Activated CD4-positive, alpha-beta memory T cell treated with anti-CD3 and anti-CD28 coated beads for 36 hours (primary cell): ENCODE results near the gene KIRREL3. TPM values are rescaled to one million over a fixed set of nuclear protein-coding genes. Genes with fewer than 3 reads are reported as not detected.

Experiments
- CTCF ChIA-PET: fragments of 350-600 bp; sonication (Branson Sonifier 250); formaldehyde crosslinking; loops from one replicate; lab custom pipeline; 2021; ENCODE audit warnings: antibody characterized with exemption, inconsistent platforms; lab: Charles Lee
- POLR2A ChIA-PET: fragments of 350-600 bp; sonication (Branson Sonifier 250); formaldehyde crosslinking; loops from one replicate; lab custom pipeline; 2021; ENCODE audit warnings: antibody characterized with exemption; lab: Charles Lee
- DNase-seq: peaks from one replicate; pipeline ENCODE4 v3.0.0-alpha.2; 2020
- H3K27ac Mint-ChIP-seq: one replicate; pipeline ENCODE4 v1.8.0; 2021; ENCODE audit warnings: mixed read lengths
- H3K27me3 Mint-ChIP-seq: one replicate; pipeline ENCODE4 v1.8.0; 2021; ENCODE audit warnings: mixed read lengths
- H3K36me3 Mint-ChIP-seq: one replicate; pipeline ENCODE4 v1.8.0; 2021; ENCODE audit warnings: mixed read lengths
- H3K4me1 Mint-ChIP-seq: one replicate; pipeline ENCODE4 v1.8.0; 2021; ENCODE audit warnings: low read depth, mixed read lengths
- H3K4me3 Mint-ChIP-seq: one replicate; pipeline ENCODE4 v1.8.0; 2021; ENCODE audit warnings: mild to moderate bottlenecking, mixed read lengths
- H3K9me3 Mint-ChIP-seq: one replicate; pipeline ENCODE4 v1.8.0; 2021; ENCODE audit warnings: mixed read lengths
- intact Hi-C: fragments of 100-400 bp; cut with micrococcal nuclease; formaldehyde crosslinking; loops from one replicate; pipeline ENCODE4 v1.15.1; 2023
- total RNA-seq, 2 experiments: library from RNA; stranded (reverse); gene quantifications; one replicate each; pipeline ENCODE4 v1.2.3, GENCODE V29; 2021

The KIRREL3 gene
- total RNA-seq, 2 experiments from 2014 or later, result not detected

DNA sequence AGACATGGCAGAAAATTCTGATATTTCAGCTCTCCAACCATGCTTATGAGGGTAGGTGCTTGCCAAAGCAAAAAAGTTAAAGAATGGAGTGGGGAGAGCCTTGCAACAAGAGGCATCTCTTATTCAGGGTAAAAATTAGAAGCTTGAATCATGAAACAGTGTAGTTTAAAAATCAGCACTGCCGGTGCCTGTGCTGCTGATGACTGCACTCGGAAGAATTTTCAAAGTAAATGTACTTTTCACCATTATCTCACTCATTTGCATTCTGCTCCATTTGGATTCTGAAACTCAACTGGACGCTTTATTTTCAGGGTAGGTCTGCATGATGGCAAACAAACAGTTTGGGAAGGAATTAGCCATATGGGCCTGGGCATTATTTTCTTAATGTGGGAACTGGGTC lies 126.3 kb downstream of the KIRREL3 start:
- Mint-ChIP-seq H3K27ac (no peak overlapping the region), H3K27me3 (peaks cover 2% of the 10 kb centered on the region), H3K36me3 (no peaks in the 10 kb centered on the region), H3K4me3 (no peak overlapping the region), H3K9me3 (no peaks in the 10 kb centered on the region), H3K4me1 (no peaks in the 10 kb centered on the region)
- POLR2A ChIA-PET, result no interaction called here
- no peak for DNase-seq
- CTCF ChIA-PET, result interaction anchor here (0.9 kb wide), 1 partner anchor 71 kb away, joined by 3 read pairs; no protein-coding TSS in a partner anchor
- intact Hi-C loops, result no loop called here

DNA sequence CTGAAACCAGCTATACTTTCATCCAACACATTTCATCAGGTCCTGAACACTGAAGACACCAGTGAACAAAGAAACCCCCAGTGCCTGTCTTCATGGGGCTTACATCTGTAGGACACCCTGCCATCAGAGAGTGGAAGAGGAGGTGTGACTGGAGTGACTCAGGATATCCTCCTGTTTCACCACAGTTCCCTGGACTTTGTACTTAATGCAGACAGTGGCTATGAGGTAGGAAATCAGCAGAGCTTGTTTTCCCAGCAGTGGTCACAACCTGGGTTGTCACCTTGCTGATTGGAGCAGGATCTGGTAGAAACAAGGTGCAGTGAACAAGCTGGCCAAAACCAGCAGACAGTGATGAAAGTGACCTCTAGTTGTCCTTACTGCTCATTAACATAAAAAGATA lies 128.8 kb downstream of the KIRREL3 start:
- Mint-ChIP-seq H3K4me1 (no peaks in the 10 kb centered on the region), H3K27ac (no peak overlapping the region), H3K4me3 (no peak overlapping the region), H3K36me3 (no peaks in the 10 kb centered on the region), H3K9me3 (no peaks in the 10 kb centered on the region), H3K27me3 (peaks cover 2% of the 10 kb centered on the region)
- ChIA-PET POLR2A (no interaction called here), CTCF (no interaction called here)
- DNase-seq, result no peak
- intact Hi-C loops, result no loop called here

DNA sequence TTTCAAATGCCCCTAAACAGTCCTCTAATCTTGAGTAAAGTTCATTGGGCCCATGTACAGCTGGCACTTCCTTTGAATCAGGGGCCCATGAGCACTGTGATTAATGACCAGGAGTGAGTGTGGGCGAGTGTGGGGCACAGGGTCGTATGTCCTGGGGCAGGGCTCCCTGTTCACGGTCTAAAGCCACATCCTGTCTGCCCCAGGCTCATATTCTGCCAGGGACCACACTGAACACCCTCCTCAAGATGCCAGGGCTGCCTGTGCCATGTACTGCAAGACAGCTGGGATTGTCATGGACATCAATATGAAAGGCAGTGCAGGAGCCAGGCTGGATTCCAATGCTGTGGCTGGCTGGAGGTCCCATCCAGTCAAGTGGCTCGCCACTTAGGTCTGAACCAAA lies 130.5 kb downstream of the KIRREL3 start:
- Mint-ChIP-seq H3K27me3 (peaks cover 2% of the 10 kb centered on the region), H3K27ac (no peak overlapping the region), H3K4me1 (no peaks in the 10 kb centered on the region), H3K9me3 (no peaks in the 10 kb centered on the region), H3K36me3 (no peaks in the 10 kb centered on the region), H3K4me3 (no peak overlapping the region)
- intact Hi-C loops, result no loop called here
- DNase-seq, result no peak
- ChIA-PET POLR2A (no interaction called here), CTCF (no interaction called here)

DNA sequence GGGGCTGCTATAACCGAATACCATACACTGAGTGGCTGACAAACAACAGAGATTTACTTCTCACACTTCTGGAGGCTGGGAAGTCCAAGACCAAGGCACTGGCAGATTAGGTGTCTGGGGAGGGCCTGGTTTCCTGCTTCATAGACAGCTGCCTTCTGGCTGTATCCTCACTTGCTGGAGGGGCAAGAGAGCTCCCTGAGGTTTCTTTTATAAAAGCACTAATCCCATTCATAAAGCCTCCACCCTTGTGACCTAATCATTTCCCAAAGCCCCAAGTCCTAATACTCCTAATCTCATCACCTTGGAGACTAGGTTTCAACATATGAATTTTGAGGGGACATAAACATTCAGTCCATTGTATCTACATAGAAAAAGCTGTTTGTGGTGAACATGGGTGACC lies 131.8 kb downstream of the KIRREL3 start:
- intact Hi-C loops, result no loop called here
- no peak overlapping the region for H3K27ac Mint-ChIP-seq
- no peaks in the 10 kb centered on the region for H3K4me1 Mint-ChIP-seq
- ChIA-PET CTCF (no interaction called here), POLR2A (no interaction called here)
- peaks cover 2% of the 10 kb centered on the region for H3K27me3 Mint-ChIP-seq
- no peak for DNase-seq
- no peak overlapping the region for H3K4me3 Mint-ChIP-seq
- H3K9me3 Mint-ChIP-seq, result no peaks in the 10 kb centered on the region
- H3K36me3 Mint-ChIP-seq, result no peaks in the 10 kb centered on the region

DNA sequence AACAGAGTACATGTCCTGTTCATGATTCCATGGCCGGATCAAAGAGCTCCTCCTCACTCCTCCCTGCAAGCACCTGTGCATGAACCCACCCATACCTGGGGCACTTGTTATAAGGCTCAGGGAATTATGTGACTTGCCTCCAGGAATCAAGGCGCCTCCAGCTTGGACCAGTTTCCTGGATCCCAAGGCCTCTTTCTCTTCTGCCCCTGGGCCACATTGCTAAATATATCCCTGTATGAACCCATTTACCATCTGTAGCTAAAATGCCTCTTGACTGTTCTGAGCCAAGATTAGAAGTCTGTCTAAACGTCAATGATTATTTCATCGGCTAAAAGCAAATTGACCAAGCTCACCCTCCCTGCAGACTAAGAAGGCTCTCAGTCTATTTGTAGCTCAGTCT lies 135.6 kb downstream of the KIRREL3 start:
- no peak for DNase-seq
- intact Hi-C loops, result no loop called here
- Mint-ChIP-seq H3K4me1 (no peaks in the 10 kb centered on the region), H3K36me3 (no peaks in the 10 kb centered on the region), H3K9me3 (no peaks in the 10 kb centered on the region), H3K27ac (no peak overlapping the region), H3K4me3 (no peak overlapping the region), H3K27me3 (peaks cover 2% of the 10 kb centered on the region)
- ChIA-PET POLR2A (no interaction called here), CTCF (no interaction called here)

DNA sequence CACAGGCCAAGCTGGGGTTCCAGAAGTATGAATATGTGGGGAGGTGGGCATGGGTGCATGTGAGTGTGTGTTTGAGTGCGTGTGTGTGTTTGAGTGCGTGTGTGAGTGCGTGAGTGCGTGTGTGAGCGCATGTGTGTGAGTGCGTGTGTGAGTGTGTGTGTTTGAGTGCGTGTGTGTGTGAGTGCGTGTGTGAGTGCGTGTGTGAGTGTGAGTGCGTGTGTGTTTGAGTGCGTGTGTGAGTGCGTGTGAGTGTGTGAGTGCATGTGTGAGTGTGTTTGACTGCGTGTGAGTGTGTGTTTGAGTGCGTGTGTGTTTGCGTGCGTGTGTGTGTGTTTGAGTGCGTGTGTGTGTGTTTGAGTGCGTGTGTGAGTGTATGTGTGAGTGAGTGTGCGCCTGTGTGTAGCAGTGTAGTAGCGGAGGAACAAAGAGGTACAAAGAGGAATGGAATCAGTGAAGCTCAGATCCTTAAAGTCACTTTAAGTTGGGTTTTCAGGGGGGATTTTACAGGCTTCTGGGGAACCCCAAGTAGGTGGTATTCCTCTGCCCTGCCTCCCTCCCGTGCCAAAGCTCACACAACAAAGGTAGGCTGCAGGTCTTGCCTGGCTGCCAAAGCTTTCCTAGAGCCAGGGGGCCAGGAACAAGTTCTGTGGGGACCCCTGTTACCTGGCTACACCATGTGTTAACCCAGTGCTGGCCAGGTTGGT lies 137.1 kb downstream of the KIRREL3 start:
- H3K36me3 Mint-ChIP-seq, result no peaks in the 10 kb centered on the region
- H3K27me3 Mint-ChIP-seq, result peaks cover 2% of the 10 kb centered on the region
- no peak overlapping the region for H3K4me3 Mint-ChIP-seq
- CTCF ChIA-PET, result no interaction called here
- POLR2A ChIA-PET, result no interaction called here
- peaks cover 2% of the 10 kb centered on the region for H3K9me3 Mint-ChIP-seq
- no peaks in the 10 kb centered on the region for H3K4me1 Mint-ChIP-seq
- no peak for DNase-seq
- H3K27ac Mint-ChIP-seq, result no peak overlapping the region
- intact Hi-C loops, result no loop called here

DNA sequence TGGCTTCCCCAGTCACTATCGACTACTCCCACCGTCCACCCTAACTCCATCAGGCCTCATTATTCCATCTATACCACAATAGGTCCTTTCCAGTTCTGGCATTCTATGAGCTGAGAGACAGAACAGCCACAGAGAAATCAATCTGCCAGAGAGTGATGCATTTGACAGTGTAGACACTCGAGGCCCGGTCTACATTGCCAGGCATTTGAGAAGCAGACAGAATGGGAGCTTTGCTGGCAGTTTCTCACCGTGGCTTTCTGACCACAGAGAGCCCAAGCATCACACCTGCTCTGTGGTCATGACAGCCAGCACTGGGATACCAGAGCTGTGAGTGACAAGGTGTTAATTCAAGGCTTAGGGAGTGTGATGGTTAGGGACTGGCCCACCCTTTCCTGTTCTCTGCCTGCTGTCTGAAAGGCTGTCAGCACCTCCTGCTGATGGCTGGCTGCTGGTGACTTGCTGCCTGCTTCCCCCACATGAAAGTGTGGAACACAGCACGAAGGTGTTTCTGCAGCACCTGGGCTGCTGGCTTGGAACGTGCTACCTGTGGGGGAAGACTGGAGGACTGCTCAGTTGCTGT lies 137.8 kb downstream of the KIRREL3 start:
- no peak for DNase-seq
- CTCF ChIA-PET, result no interaction called here
- H3K27ac Mint-ChIP-seq, result no peak overlapping the region

DNA sequence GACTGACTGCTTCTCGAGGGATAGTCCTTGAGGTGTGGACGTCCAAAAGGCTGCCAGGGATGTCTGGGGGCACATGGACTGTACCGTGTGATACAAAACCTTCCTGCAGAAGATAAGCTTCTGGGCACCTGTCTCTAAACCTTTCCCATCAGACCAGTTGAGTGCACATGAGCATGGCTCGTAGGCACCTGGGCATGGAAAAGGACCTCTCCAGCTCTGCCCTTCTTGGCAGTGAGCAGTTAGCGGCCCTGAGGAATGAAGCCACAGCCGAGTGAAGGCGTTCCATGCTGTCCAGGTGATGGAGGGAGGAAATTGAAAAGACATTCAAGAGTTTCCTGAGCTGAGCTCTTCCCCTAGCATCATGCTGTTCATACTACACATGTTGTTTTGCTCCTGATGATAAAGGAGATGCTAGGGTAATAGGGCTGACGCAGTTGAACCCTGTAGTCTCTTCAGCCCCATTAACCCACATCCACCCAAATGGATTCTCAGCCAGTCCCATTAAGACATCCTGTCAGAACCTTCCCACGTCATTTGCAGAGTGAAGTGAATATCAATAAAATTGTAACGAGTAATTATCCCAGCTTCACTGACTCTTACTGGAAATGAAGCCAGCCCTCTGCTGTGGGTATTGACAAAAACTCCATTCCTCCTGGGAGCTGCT lies 138.6 kb downstream of the KIRREL3 start:
- no peak overlapping the region for H3K4me3 Mint-ChIP-seq
- peaks cover 2% of the 10 kb centered on the region for H3K27me3 Mint-ChIP-seq
- H3K27ac Mint-ChIP-seq, result no peak overlapping the region
- intact Hi-C loops, result no loop called here
- ChIA-PET POLR2A (no interaction called here), CTCF (no interaction called here)
- peaks cover 2% of the 10 kb centered on the region for H3K9me3 Mint-ChIP-seq
- no peaks in the 10 kb centered on the region for H3K4me1 Mint-ChIP-seq
- no peaks in the 10 kb centered on the region for H3K36me3 Mint-ChIP-seq
- DNase-seq, result no peak

More for the DNA sequence above, 137.8 kb downstream of the KIRREL3 start:
- peaks cover 2% of the 10 kb centered on the region for H3K9me3 Mint-ChIP-seq
- no peak overlapping the region for H3K4me3 Mint-ChIP-seq
- no peaks in the 10 kb centered on the region for H3K4me1 Mint-ChIP-seq
- POLR2A ChIA-PET, result no interaction called here
- no peaks in the 10 kb centered on the region for H3K36me3 Mint-ChIP-seq
- peaks cover 2% of the 10 kb centered on the region for H3K27me3 Mint-ChIP-seq
- intact Hi-C loops, result no loop called here

DNA sequence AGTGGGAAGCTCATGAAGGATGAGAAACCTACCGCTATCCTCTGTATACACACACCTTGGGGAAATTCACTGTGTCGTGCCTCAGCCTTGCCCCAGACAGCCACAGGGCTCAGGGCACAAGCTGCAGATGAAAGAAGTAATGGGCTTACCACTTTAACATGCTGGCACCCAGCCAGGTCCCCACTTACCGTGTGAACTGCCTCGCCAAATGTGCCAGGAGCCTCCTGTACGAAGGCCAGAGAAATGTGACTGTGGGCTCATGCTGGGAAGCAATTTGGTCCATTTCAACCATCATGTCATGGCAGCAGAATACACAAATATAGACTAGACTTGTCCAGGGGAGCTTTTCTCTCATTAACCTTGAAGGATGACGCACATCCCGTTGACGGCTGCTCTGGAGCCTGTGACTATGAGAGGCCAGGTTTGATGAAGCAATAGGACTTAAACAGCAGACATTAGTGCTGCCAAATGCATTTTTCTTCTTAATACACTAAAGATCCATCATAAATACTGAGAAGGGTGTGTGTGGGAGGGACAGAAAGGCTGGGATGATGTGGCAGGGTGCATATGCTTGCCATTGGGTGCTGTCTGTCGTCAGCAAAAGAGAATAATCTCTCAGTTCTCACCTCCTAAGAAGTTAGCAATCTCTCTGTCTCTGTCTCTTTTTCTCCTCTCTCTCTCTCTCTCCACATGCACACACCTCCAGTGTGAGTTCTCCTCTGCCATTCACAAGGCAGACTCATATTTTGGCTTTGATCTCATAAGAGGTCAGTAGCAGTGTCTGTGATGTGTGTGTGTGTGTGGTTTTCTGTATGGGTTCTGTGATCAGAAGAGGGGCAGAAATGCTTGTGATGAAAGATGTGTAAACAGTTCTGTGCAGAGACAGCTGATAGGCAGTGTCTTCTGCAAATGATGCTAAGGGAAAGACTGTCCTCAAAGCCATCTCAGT lies 142.4 kb downstream of the KIRREL3 start:
- no peaks in the 10 kb centered on the region for H3K36me3 Mint-ChIP-seq
- H3K9me3 Mint-ChIP-seq, result peaks cover 2% of the 10 kb centered on the region
- POLR2A ChIA-PET, result no interaction called here
- no peak for DNase-seq
- no peaks in the 10 kb centered on the region for H3K4me1 Mint-ChIP-seq
- no peaks in the 10 kb centered on the region for H3K27me3 Mint-ChIP-seq
- intact Hi-C loops, result no loop called here
- no peak overlapping the region for H3K27ac Mint-ChIP-seq
- no peak overlapping the region for H3K4me3 Mint-ChIP-seq
- CTCF ChIA-PET, result no interaction called here

DNA sequence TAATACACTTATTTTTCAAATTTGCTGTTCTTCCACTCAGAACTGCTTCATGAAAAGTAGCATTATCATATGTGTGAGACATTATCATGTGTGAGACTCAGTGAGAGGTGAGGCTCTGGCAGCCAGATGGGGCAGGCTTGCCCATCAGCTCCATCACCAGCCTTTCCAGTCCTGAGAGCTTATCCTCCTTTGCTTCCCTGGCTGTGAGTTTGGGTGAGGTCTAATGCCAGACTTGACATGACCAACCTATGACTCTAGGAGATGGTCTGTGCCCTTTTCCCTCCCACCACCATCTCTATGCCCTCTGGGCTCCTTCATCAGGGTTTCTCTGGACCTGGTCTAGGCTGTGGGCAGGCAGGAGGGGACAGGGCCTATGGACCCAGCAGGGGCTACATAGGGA lies 145.0 kb downstream of the KIRREL3 start:
- H3K27me3 Mint-ChIP-seq, result no peaks in the 10 kb centered on the region
- intact Hi-C loops, result no loop called here
- no peaks in the 10 kb centered on the region for H3K36me3 Mint-ChIP-seq
- ChIA-PET CTCF (no interaction called here), POLR2A (no interaction called here)
- peaks cover 2% of the 10 kb centered on the region for H3K9me3 Mint-ChIP-seq
- no peak for DNase-seq
- no peaks in the 10 kb centered on the region for H3K4me1 Mint-ChIP-seq
- no peak overlapping the region for H3K27ac Mint-ChIP-seq
- H3K4me3 Mint-ChIP-seq, result no peak overlapping the region

DNA sequence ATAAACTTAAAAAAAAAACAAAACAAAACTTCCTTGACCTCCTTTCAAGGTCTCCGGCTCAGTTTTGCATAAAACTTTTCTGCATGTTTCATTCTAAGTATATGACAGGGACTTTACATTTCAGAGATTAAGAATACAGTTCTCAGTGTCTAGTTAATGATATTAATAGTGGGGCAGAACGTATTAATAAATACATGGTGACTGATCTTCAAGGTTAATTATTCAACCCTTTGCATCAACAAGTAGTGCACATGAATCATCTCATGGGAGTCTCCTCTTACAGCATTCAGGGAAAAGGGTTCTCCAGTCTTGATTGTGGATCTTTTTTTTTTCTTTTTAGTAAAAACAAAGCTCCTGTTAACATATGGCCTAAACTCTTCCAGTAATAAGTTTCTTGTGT lies 146.8 kb downstream of the KIRREL3 start:
- H3K27ac Mint-ChIP-seq, result no peak overlapping the region
- no peak overlapping the region for H3K4me3 Mint-ChIP-seq
- H3K4me1 Mint-ChIP-seq, result no peaks in the 10 kb centered on the region
- ChIA-PET CTCF (no interaction called here), POLR2A (no interaction called here)
- H3K27me3 Mint-ChIP-seq, result no peaks in the 10 kb centered on the region
- H3K9me3 Mint-ChIP-seq, result no peaks in the 10 kb centered on the region
- no peak for DNase-seq
- H3K36me3 Mint-ChIP-seq, result no peaks in the 10 kb centered on the region
- intact Hi-C loops, result no loop called here

DNA sequence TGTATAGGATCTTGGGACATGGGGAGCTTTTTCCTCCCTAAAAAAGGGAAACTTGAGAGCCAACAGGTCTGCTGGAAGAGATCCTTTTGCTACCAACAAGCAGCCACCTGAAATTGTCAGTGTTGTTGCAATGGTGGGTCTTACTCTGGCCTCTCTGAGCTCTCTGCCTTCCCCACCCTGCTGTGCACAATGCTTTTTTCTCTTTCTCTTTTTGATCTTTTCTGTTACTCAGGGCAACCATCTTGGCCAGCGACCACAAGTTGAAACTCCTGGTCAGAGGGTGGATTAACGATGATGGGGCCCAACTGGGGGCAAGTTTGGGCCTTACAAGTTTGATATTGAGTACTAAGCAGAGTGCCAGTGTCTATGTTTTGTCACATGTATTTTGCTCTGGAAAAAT lies 155.8 kb downstream of the KIRREL3 start:
- H3K4me1 Mint-ChIP-seq, result no peaks in the 10 kb centered on the region
- no peak overlapping the region for H3K4me3 Mint-ChIP-seq
- no peak overlapping the region for H3K27ac Mint-ChIP-seq
- DNase-seq, result no peak
- POLR2A ChIA-PET, result no interaction called here
- no peaks in the 10 kb centered on the region for H3K36me3 Mint-ChIP-seq
- intact Hi-C loops, result no loop called here
- H3K27me3 Mint-ChIP-seq, result no peaks in the 10 kb centered on the region
- no peaks in the 10 kb centered on the region for H3K9me3 Mint-ChIP-seq
- CTCF ChIA-PET, result no interaction called here
